LNCAP (cell line): Measurements from ENCODE around the gene IRF7.

Source experiments
- TF ChIP-seq, protein P1 (sequence below): fragments of 450-650 bp; IDR thresholded peaks from 2 replicates; pipeline ENCODE4 v1.5.1; 2017; ENCODE audit warnings: mild to moderate bottlenecking

The IRF7 gene

DNA sequence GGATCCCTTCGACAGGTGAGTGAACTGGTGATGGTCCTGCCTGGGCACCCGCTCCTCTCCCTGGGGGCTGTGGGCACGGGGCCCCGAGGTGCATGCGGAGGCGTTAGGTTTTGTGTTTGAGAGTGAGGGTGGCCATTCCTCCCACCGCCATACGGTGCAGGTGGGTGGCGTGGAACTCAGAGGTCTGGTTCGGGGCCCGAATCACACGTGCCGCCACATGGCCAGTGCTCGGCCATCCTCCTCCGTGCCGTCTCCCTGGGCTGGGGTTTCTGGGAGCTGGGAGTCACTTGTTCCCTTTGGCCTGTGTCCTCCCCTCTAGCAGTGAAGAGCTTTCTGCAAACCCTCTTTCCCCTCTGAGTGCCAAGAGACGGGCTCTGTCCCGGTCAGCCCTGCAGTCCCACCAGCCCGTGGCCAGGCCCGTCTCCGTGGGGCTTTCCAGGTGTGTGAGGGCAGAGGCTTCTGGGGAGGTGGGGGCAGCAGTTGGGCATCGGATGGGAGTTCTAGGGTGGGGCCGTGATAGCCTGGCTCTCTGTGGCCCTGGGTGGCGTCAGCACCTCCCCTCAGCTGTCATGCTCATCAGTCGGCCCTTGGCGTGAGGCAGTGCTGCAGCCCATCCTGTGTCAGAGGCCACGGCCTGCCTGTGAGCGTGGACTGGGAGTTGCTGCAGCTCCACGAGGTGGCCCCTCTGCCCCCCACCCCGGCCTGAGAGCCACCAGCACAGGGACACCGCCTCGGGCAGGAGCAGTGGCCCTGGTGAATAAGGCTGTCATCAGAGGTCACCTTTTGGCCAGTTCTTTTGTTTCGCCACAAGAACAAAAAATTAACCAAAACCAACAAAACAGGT is 10.2 kb downstream of the IRF7 start:
- TF ChIP-seq, protein P1, sequence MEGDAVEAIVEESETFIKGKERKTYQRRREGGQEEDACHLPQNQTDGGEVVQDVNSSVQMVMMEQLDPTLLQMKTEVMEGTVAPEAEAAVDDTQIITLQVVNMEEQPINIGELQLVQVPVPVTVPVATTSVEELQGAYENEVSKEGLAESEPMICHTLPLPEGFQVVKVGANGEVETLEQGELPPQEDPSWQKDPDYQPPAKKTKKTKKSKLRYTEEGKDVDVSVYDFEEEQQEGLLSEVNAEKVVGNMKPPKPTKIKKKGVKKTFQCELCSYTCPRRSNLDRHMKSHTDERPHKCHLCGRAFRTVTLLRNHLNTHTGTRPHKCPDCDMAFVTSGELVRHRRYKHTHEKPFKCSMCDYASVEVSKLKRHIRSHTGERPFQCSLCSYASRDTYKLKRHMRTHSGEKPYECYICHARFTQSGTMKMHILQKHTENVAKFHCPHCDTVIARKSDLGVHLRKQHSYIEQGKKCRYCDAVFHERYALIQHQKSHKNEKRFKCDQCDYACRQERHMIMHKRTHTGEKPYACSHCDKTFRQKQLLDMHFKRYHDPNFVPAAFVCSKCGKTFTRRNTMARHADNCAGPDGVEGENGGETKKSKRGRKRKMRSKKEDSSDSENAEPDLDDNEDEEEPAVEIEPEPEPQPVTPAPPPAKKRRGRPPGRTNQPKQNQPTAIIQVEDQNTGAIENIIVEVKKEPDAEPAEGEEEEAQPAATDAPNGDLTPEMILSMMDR = no peak

DNA sequence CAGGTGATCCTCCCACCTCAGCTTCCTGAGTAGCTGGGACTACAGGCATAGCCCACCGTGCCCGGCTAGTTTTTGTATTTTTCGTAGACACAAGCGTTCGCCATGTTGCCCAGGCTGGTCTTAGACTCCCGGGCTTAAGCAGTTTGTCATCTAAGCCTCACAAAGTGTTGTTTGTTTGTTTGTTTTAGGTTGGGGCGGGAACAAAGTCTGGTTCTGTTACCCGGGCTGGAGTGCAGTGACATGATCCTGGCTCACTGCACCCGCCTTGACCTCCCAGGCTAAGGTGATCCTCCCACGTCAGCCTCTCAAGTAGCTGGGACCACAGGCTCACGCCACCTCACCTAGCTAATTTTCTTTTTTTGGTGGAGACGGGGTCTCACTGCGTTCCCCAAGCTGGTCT is 12.6 kb downstream of the IRF7 start:
- TF ChIP-seq, protein P1 = no peak

DNA sequence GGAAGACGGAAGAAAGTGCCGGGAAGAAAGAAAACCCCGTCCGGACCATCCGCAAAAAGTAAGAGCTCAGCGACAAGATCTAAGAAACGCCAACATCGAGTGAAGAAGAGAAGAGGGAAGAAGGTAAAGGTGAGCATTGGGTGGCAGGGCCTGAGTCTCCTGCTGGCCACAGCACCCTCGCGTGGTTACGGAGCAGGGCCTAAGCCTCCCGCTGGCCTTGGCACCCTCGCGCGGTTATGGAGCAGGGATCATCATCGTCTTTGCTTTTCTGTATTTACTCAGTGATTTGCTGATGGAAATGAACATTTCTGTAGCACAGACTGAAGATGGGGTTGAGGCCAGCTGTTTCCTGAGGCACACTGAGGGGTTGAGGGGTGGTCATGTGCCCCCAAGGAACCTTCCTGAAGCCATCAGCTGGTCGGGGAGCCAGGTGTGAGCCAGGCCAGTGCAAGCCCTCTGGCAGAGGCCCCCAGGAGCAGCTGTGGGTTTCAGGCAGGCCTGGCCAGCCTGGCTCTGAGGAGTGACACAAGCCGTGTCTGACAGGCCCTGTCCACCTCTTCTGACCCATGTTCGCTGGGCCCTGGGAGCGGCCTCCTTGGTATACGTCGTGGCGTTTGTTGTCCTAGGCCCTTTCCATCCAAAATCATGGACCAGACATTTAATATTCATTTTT is 14.0 kb downstream of the IRF7 start:
- TF ChIP-seq, protein P1 = no peak

DNA sequence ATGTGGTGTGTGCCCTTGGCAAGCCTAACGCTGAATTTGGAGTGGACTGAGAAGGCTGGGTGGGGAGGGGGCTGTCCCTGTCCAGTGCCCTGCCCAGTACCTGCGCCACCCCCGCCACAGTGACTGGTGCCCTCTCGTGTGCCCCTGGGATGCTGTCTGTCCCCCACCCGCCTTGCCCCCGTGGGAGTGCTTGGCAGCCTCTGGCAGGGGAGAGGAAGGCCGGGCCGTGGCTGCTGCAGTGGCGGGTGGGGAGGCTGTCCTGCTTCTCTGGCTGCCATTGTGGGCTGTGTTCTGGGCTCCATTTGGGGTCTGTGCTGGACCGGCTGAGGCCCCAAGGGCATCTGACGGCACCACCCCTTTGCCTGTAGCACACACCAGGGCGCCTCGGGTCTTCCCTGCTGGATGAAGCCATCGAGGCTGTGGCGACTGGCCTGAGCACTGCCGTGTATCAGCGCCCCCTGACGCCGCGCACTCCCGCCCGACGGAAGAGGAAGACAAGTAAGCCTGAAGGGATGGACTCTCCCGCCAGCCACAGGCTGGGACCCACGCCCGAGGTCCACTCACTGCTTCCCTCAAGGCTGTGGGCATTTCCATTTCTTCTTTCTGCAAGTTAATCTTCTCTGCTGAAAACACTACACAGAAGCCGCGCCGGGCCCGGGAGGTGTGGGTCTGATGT is 17.6 kb downstream of the IRF7 start:
- TF ChIP-seq, protein P1 = no peak

DNA sequence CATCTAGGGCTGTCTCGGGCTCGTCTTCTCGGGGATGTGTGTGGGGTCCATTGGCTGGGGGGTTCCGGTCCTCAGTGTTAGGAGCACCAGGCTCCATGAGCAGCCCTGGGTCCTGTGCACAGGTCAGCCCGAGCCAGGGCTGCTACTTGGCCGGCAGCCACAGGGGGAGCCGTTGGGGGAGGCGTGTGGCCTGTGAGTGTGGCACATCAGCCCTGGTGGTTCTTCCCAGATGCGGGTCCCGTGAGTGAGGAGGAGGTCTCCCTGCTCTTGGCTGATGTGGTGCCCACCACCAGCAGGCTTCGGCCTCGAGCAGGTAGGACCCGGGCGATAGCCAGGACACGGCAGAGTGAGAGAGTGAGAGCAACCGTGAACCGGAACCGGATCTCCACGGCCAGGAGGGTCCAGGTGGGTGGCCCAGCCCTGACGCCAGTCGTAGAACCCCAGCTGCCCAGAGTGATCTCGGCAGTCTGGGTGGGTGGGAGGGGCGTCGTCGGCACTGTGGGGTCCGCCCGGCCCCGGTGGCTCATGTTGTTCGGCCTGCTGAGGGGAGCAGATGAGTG is 18.5 kb downstream of the IRF7 start:
- TF ChIP-seq, protein P1 = no peak; the same call in 1 of the 2 replicates

DNA sequence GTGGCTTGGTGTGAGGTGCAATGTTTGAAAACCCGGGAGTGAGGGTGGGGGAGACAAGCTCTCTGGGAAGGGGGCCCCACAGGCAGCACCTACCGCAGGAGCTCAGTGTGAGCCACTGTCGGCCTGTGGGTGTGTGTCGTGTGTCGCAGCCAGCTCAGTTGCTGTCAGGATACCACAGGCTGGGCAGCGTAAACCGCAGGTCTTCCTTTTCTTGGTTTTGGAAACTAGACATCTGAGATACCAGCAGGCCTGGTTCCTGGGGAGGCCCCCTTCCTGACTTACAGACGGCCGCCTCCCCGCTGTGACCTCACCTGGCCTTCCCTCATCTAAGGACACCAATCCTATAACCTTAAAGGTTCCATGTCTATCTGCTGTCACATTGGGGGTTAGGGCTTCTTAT is 19.4 kb downstream of the IRF7 start:
- TF ChIP-seq, protein P1 = no peak

DNA sequence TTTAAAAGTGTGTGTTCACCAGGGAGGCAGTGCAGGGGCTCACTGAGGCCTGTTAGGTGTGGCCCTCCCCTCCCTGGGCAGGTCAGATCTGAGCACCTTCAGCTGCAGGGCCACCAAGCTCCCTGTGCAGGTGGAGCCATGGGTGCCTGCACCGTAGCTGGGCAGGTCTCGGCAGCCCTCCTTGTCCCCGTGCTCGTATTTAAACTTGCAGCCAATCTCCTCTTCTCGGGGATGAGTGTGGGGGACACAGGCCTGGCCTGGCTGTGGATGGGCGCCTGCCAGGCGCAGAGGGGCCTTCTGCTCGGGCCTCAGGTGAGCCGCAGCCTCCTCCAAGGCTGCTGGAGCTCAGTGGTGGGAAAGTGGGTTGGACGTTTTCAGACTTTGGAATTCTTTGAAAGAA is 20.4 kb downstream of the IRF7 start:
- TF ChIP-seq, protein P1 = no peak
